Measurements from ENCODE around the gene SORD. TPM values are rescaled to one million over a fixed set of nuclear protein-coding genes. Genes with fewer than 3 reads are reported as not detected.
"Not testable (repeated sequence)": the region's sequence is repeated elsewhere in the genome, so short reads cannot be mapped to it uniquely, and the experiment has no call there.

SORD gene
- total and polyA plus RNA-seq, 7 donors: 3.3 to 26.9 (median 10.0) TPM

DNA sequence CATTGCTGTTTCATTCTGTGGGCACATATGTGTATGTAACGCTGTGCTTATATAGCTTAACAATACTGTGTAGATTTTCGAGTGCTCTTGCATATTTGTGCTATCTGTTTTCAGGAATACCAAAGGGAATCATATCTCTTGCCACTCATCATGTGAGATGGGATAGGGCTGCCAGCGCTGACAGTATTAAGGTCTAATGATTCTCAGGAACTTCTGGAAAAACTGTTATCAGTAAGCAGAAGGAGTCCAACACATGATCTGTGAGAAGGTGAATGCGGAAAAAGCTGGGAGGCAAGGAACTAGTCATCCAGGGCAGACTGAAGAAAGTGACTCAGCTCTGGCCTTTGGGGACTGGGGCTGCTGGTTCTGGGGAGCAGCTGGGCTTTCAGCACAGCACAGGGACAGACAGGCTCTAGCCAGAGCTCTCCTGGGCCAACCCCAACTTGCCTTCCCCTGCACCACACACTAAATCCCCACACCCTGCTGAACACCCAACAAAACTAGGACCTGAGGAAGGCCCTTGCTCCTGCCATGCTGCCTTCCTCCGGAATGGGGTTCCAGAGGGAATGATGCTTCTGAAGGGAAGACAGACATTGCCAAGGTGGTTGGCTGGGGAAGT lies 56.7 kb downstream of the SORD start:
- WGBS, 2 donors: 94 to 96% methylated on average over 5 of the region's 5 CpGs
- H3K27ac ChIP-seq; H3K9me3 ChIP-seq; H3K36me3 ChIP-seq; H3K27me3 ChIP-seq; H3K4me3 ChIP-seq; intact Hi-C loops (cut with DNase I); H3K4me1 ChIP-seq; DNase-seq: not testable (repeated sequence)

DNA sequence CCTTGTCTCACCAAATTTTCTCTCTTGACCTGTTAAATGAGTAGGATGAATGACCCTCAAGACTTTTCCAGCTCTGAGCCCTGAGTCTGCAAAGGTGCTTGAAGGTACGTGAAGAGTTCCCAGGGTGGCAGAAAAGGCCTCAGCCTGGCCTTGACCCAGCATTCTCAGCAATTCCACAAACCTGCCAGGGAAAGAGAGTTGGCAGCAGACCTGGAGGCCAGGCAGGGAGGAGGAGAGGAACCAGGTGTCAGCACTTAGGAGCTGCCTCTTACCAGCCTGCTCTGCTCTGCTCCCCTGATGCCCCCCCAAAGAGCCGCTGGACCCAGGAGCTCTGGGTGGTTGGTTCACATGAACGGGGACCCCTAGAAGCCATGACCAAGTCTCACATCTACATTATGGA lies 57.6 kb downstream of the SORD start:
- intact Hi-C loops (cut with DNase I); DNase-seq; H3K27ac ChIP-seq; H3K4me1 ChIP-seq; H3K27me3 ChIP-seq; H3K4me3 ChIP-seq; H3K36me3 ChIP-seq; H3K9me3 ChIP-seq: not testable (repeated sequence)
- 91 to 99% methylated on average over 2 of the region's 3 CpGs for WGBS, 2 donors

DNA sequence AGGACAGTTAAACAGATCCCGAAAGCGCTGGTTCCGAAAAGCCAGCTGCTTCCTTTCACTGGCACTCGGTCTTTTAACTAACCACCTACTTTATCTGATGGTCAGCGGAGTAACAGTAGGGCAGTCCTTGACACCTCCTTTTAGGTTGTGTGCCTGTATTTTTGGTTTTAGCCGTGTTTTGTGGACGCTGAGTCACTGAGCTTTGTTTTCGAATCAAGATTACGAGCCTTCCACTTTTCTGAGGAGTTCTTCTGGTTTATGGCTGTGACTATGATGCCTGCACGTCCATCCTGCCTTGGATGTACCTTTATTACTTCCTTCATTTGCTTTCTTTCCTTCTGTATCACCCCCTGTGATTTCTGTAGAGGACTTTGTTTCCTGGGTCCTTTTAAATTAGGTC lies 59.4 kb downstream of the SORD start:
- WGBS, 2 donors: 51 to 69% methylated on average over 9 to 10 of the region's 10 CpGs
- H3K9me3 ChIP-seq; H3K4me1 ChIP-seq; H3K4me3 ChIP-seq; H3K27me3 ChIP-seq; H3K36me3 ChIP-seq; H3K27ac ChIP-seq; intact Hi-C loops (cut with DNase I); DNase-seq: not testable (repeated sequence)

DNA sequence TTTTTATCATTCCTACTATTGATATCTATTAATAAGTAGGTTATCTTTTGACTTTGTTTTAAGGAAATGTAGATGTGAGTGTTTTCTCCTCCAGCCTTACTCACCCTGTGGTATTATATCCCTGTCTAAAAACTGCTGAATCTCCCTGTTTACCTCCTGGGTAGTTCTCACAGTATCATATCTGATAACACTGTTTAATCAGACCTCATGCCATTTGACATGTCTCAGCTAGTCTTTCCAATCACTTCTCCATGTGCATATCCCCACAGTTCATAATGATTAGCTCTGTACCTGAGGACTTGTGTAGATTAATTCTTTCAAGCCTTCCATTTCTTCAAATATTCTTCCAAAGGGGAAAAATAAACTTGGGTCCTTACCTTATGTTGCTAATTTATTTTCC lies 60.2 kb downstream of the SORD start:
- Histone ChIP-seq H3K9me3 (no peaks in the 10 kb centered on the region), H3K4me1 (no peaks in the 10 kb centered on the region), H3K36me3 (no peaks in the 10 kb centered on the region), H3K4me3 (no peak overlapping the region), H3K27ac (no peak overlapping the region), H3K27me3 (no peaks in the 10 kb centered on the region)
- intact Hi-C loops (cut with DNase I): no loop called here
- DNase-seq: no peak
- TF ChIP-seq, protein P1, sequence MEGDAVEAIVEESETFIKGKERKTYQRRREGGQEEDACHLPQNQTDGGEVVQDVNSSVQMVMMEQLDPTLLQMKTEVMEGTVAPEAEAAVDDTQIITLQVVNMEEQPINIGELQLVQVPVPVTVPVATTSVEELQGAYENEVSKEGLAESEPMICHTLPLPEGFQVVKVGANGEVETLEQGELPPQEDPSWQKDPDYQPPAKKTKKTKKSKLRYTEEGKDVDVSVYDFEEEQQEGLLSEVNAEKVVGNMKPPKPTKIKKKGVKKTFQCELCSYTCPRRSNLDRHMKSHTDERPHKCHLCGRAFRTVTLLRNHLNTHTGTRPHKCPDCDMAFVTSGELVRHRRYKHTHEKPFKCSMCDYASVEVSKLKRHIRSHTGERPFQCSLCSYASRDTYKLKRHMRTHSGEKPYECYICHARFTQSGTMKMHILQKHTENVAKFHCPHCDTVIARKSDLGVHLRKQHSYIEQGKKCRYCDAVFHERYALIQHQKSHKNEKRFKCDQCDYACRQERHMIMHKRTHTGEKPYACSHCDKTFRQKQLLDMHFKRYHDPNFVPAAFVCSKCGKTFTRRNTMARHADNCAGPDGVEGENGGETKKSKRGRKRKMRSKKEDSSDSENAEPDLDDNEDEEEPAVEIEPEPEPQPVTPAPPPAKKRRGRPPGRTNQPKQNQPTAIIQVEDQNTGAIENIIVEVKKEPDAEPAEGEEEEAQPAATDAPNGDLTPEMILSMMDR (IDR thresholded peaks at IDR 0.05): no peak
- no peak for TF ChIP-seq POLR2AphosphoS5 (IDR thresholded peaks at IDR 0.05)
- no peak for TF ChIP-seq EP300 (IDR thresholded peaks at IDR 0.05)
- no peak for TF ChIP-seq POLR2A (IDR thresholded peaks at IDR 0.05)

DNA sequence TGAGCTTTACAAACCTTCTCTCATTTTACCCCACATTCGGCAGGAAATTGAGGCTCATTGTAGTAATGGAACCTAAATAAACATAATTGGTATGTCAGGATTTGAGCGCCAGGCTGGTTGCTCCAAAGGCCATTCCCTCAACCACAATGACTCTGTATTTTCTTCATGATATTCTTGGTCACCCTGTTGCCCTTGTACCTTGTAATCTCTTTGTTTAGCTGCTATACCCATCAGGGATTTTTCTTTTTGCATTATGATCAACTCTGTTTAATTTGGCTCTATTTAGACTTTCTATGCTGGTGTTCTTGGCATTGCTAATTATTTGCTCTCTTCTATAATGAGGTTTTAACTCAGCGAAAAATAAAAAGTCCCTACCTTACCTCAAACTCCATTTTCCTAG lies 61.2 kb downstream of the SORD start:
- Histone ChIP-seq H3K9me3 (no peaks in the 10 kb centered on the region), H3K4me1 (no peaks in the 10 kb centered on the region), H3K4me3 (no peak overlapping the region), H3K36me3 (no peaks in the 10 kb centered on the region), H3K27ac (no peak overlapping the region), H3K27me3 (no peaks in the 10 kb centered on the region)
- TF ChIP-seq EP300 (IDR thresholded peaks at IDR 0.05) (no peak), POLR2AphosphoS5 (IDR thresholded peaks at IDR 0.05) (no peak), POLR2A (IDR thresholded peaks at IDR 0.05) (no peak)
- TF ChIP-seq, protein P1 (IDR thresholded peaks at IDR 0.05): no peak
- intact Hi-C loops (cut with DNase I): no loop called here
- 78 to 81% methylated on average over 3 of the region's 3 CpGs for WGBS, 2 donors
- DNase-seq: no peak

DNA sequence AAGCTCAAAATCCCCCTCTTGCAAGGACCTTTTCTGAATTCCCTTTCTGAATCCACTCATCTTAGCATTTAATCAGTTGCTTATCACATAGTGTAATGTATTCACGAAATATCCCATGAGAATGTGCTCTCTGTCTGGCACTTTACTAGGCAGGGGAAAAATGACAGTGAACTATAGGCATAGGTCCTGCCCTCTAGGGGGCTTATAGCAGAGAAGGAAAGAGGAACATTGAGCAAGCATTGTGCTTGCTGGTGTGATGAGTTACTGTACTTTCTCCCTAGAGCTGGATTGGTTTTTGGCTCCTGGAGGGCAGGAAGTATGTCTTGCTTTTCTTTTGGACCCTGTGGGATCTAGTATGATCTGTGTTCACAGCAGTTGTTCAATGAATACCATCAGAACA lies 64.5 kb downstream of the SORD start:
- H3K36me3 ChIP-seq: no peaks in the 10 kb centered on the region
- no peak for TF ChIP-seq POLR2A (IDR thresholded peaks at IDR 0.05)
- no peak for TF ChIP-seq POLR2AphosphoS5 (IDR thresholded peaks at IDR 0.05)
- TF ChIP-seq, protein P1 (IDR thresholded peaks at IDR 0.05): no peak
- TF ChIP-seq EP300 (IDR thresholded peaks at IDR 0.05): no peak
- WGBS, 2 donors: 86 to 94% methylated on average over 1 of the region's 1 CpG
- no peaks in the 10 kb centered on the region for H3K4me1 ChIP-seq
- intact Hi-C loops (cut with DNase I): no loop called here
- H3K27ac ChIP-seq: no peak overlapping the region
- H3K9me3 ChIP-seq: no peaks in the 10 kb centered on the region
- no peak for DNase-seq
- H3K27me3 ChIP-seq: no peaks in the 10 kb centered on the region
- H3K4me3 ChIP-seq: no peak overlapping the region
